ENCODE results near the gene EIF4B. TPM values are rescaled to one million over a fixed set of nuclear protein-coding genes. Genes with fewer than 3 reads are reported as not detected.
A peak's percentile ranks its signal among the peaks of the same experiment; 100 is the strongest.

EIF4B gene
- total and polyA plus RNA-seq, 2 of the 13 experiments (the other 11 are each of a cell fraction or from before 2014, with no cell fraction given) = 416 to 548 TPM

GRCh38 chr12:53010955-53011354 lies 4.7 kb downstream of the EIF4B start:
- H3K4me2 ChIP-seq (ENCODE audit: low read depth, low read length) = peak overlapping the region; percentile 81
- ATAC-seq = no peak
- no peaks in the 10 kb centered on the region for H3K9me3 ChIP-seq (ENCODE audit: low read length)
- no peak for DNase-seq (ENCODE audit: low spot score)
- BruUV-seq (replicated peaks) = no TSS peak
- in situ Hi-C loops (cut with HindIII; ENCODE audit: extremely low pct_ligation_motif_present, low pct_unique_long_range_greater_than_20kb) (no loop called here), intact Hi-C loops (cut with micrococcal nuclease; ENCODE audit: unreplicated experiment) (no loop called here)
- peaks cover 1 to 40% of the 10 kb centered on the region in 2 experiments; a peak in 4 of 5 replicates for H3K36me3 ChIP-seq (replicated peaks in 1 of 2; ENCODE audit: control insufficient read depth in 1 of 2, insufficient read depth in 2 of 2, low read length in 2 of 2)
- ChIA-PET CTCF (ENCODE audit: low intra/inter-chr PET ratio, low total read pairs) (no interaction called here), POLR2A (interaction anchor here (0.5 to 2.9 kb wide), 6 partner anchors 19 to 106 kb away, joined by 3 to 13 read pairs (median 4); partner anchors contain the start of genes KRT8, SOAT2 and SPRYD3)
- H3K4me1 ChIP-seq (ENCODE audit: insufficient read depth, low read length) = peaks cover 80% of the 10 kb centered on the region
- H3K4me3 ChIP-seq (replicated peaks in 1 of 3; ENCODE audit: insufficient read depth in 1 of 3, low read depth in 2 of 3, low read length in 3 of 3) = peak overlapping the region in 1 of 3 experiments; percentile 34; a peak in 2 of 6 replicates
- no peak for FAIRE-seq
- H3K9ac ChIP-seq (ENCODE audit: insufficient read depth, low read depth, low read length) = peak overlapping the region; percentile 35; the same call in 1 of the 2 replicates
- no peak overlapping the region for H2AFZ ChIP-seq (ENCODE audit: low read length)
- peaks cover 89% of the 10 kb centered on the region for H4K20me1 ChIP-seq (ENCODE audit: insufficient read depth, low read length)
- H3K79me2 ChIP-seq (ENCODE audit: insufficient read depth, low read length) = peaks cover 93% of the 10 kb centered on the region
- peak overlapping the region; percentile 63 for H3K27ac ChIP-seq (ENCODE audit: extremely low read length, insufficient read depth, low read length)
- 57% methylated on average over 2 of the region's 2 CpGs for WGBS (ENCODE audit: low lambda C conversion rate)
- H3K27me3 ChIP-seq (ENCODE audit: control insufficient read depth in 1 of 2, insufficient read depth in 2 of 2, low read length in 2 of 2) = no peaks in the 10 kb centered on the region; a peak in 1 of 5 replicates
- TF ChIP-seq NCOA1 (CRISPR knock-in tag; IDR thresholded peaks at IDR 0.05) (no peak), CHCHD3 (CRISPR knock-in tag; IDR thresholded peaks at IDR 0.05) (no peak), FOSL2 (CRISPR knock-in tag; IDR thresholded peaks at IDR 0.05) (0 out of 2 replicates have a peak, but pooled peaks have one; percentile 4), CBX1 (IDR thresholded peaks at IDR 0.05; ENCODE audit: low read depth) (no peak), KAT2B (IDR thresholded peaks at IDR 0.05; ENCODE audit: borderline replicate concordance, low read depth, low read length) (no peak), ZNF562 (CRISPR knock-in tag; IDR thresholded peaks at IDR 0.05; ENCODE audit: borderline replicate concordance) (no peak), ATF3 (CRISPR knock-in tag; IDR thresholded peaks at IDR 0.05) (no peak), STAG1 (CRISPR knock-in tag; IDR thresholded peaks at IDR 0.05) (no peak), KDM5B (CRISPR knock-in tag; IDR thresholded peaks at IDR 0.05; ENCODE audit: borderline replicate concordance) (no peak), ZNF460 (CRISPR knock-in tag; IDR thresholded peaks at IDR 0.05; ENCODE audit: borderline replicate concordance) (peak; percentile 92; the same call in 1 of the 2 replicates), THYN1 (CRISPR knock-in tag; IDR thresholded peaks at IDR 0.05; ENCODE audit: borderline replicate concordance, low read depth) (no peak), RARA (CRISPR knock-in tag; IDR thresholded peaks at IDR 0.05) (0 out of 2 replicates have a peak, but pooled peaks have one; percentile 23), ZNF570 (CRISPR knock-in tag; IDR thresholded peaks at IDR 0.05; ENCODE audit: borderline replicate concordance) (no peak), SSRP1 (CRISPR knock-in tag; IDR thresholded peaks at IDR 0.05) (no peak), NR2F6 (IDR thresholded peaks at IDR 0.05) (peak; percentile 61), NR2F6 (CRISPR knock-in tag; IDR thresholded peaks at IDR 0.05) (peak; percentile 75), ELF3 (CRISPR knock-in tag; IDR thresholded peaks at IDR 0.05) (no peak), CEBPG (CRISPR knock-in tag; IDR thresholded peaks at IDR 0.05) (peak; percentile 68), ZNF737 (CRISPR knock-in tag; IDR thresholded peaks at IDR 0.05; ENCODE audit: borderline replicate concordance) (no peak), ZMYM3 (CRISPR knock-in tag; IDR thresholded peaks at IDR 0.05) (peak; percentile 35; the same call in 1 of the 2 replicates), SALL1 (CRISPR knock-in tag; IDR thresholded peaks at IDR 0.05) (no peak), TOE1 (CRISPR knock-in tag; IDR thresholded peaks at IDR 0.05) (no peak)
- TF ChIP-seq, protein P1, sequence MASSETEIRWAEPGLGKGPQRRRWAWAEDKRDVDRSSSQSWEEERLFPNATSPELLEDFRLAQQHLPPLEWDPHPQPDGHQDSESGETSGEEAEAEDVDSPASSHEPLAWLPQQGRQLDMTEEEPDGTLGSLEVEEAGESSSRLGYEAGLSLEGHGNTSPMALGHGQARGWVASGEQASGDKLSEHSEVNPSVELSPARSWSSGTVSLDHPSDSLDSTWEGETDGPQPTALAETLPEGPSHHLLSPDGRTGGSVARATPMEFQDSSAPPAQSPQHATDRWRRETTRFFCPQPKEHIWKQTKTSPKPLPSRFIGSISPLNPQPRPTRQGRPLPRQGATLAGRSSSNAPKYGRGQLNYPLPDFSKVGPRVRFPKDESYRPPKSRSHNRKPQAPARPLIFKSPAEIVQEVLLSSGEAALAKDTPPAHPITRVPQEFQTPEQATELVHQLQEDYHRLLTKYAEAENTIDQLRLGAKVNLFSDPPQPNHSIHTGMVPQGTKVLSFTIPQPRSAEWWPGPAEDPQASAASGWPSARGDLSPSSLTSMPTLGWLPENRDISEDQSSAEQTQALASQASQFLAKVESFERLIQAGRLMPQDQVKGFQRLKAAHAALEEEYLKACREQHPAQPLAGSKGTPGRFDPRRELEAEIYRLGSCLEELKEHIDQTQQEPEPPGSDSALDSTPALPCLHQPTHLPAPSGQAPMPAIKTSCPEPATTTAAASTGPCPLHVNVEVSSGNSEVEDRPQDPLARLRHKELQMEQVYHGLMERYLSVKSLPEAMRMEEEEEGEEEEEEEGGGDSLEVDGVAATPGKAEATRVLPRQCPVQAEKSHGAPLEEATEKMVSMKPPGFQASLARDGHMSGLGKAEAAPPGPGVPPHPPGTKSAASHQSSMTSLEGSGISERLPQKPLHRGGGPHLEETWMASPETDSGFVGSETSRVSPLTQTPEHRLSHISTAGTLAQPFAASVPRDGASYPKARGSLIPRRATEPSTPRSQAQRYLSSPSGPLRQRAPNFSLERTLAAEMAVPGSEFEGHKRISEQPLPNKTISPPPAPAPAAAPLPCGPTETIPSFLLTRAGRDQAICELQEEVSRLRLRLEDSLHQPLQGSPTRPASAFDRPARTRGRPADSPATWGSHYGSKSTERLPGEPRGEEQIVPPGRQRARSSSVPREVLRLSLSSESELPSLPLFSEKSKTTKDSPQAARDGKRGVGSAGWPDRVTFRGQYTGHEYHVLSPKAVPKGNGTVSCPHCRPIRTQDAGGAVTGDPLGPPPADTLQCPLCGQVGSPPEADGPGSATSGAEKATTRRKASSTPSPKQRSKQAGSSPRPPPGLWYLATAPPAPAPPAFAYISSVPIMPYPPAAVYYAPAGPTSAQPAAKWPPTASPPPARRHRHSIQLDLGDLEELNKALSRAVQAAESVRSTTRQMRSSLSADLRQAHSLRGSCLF (CRISPR knock-in tag; IDR thresholded peaks at IDR 0.05; ENCODE audit: borderline replicate concordance) = no peak
